Stimulated activated CD8-positive, alpha-beta memory T cell treated with anti-CD3 and anti-CD28 coated beads, Interleukin-7, amount 100 ng/mL, for 1 hour (primary cell): ENCODE measurements around the gene PDCL2.

Experiments used
- DNase-seq, 2 donors: peaks; one replicate each; pipeline ENCODE4 v3.0.0-alpha.2; 2020; ENCODE audit warnings: low read depth in 2 of 2

PDCL2 gene

GRCh38 chr4:55539658-55540057, 52.4 kb downstream of the PDCL2 start:
- no peak for DNase-seq

GRCh38 chr4:55538531-55538930, 53.5 kb downstream of the PDCL2 start:
- DNase-seq, result no peak

GRCh38 chr4:55534306-55534705, 57.7 kb downstream of the PDCL2 start:
- DNase-seq, result no peak

GRCh38 chr4:55530691-55531090, 61.4 kb downstream of the PDCL2 start:
- no peak for DNase-seq

- no peak for DNase-seq
These were observed 61.9 kb downstream of the PDCL2 start for GRCh38 chr4:55530167-55530566.

GRCh38 chr4:55528491-55528890, 63.6 kb downstream of the PDCL2 start:
- DNase-seq, result no peak

- no peak for DNase-seq
These were observed 67.0 kb downstream of the PDCL2 start for GRCh38 chr4:55524844-55525571.

- DNase-seq, result no peak
These were observed 73.6 kb downstream of the PDCL2 start for GRCh38 chr4:55518442-55518841.

GRCh38 chr4:55517526-55518229, 74.4 kb downstream of the PDCL2 start:
- no peak for DNase-seq

- DNase-seq, result no peak
These were observed 79.0 kb downstream of the PDCL2 start for GRCh38 chr4:55512922-55513571.

- DNase-seq, result no peak
These were observed 80.0 kb downstream of the PDCL2 start for GRCh38 chr4:55512077-55512476.

- no peak for DNase-seq
These were observed 81.4 kb downstream of the PDCL2 start for GRCh38 chr4:55510685-55511084.

- no peak for DNase-seq
These were observed 82.8 kb downstream of the PDCL2 start for GRCh38 chr4:55509266-55509665.

GRCh38 chr4:55507612-55508011, 84.4 kb downstream of the PDCL2 start:
- DNase-seq, result no peak
